ENCODE measurements around the gene UBXN7. TPM values are rescaled to one million over a fixed set of nuclear protein-coding genes. Genes with fewer than 3 reads are reported as not detected.

UBXN7 gene, protein sequence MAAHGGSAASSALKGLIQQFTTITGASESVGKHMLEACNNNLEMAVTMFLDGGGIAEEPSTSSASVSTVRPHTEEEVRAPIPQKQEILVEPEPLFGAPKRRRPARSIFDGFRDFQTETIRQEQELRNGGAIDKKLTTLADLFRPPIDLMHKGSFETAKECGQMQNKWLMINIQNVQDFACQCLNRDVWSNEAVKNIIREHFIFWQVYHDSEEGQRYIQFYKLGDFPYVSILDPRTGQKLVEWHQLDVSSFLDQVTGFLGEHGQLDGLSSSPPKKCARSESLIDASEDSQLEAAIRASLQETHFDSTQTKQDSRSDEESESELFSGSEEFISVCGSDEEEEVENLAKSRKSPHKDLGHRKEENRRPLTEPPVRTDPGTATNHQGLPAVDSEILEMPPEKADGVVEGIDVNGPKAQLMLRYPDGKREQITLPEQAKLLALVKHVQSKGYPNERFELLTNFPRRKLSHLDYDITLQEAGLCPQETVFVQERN
- total RNA-seq (2021; fragmentation: NEBNext Ultra II Directional; extraction: Animal tissue kit (Norgen Biotek cat#: 25700)) (109 and 122 TPM in 2 replicates), polyA plus RNA-seq (2011; rRNA removed) (16.4 and 18.5 TPM in 2 replicates), polyA minus RNA-seq (2011; rRNA and poly(A)+ RNA removed) (49.0 and 52.6 TPM in 2 replicates)
- 21.7 TPM for polyA plus RNA-seq (2011; cell fraction: cytosol; rRNA removed)
- 18.8 TPM for polyA plus RNA-seq (2011; cell fraction: nucleus; rRNA removed)
- polyA plus RNA-seq (2012, experiment 1 of 2): 17.0 to 47.1 TPM (median 24.2 TPM) in 4 replicates
- 1.2 TPM for polyA plus RNA-seq (2012, experiment 2 of 2)
- polyA plus RNA-seq (2013, experiment 1 of 2): 23.3 TPM
- polyA plus RNA-seq (2013, experiment 2 of 2): 24.4 TPM
- 28.5 TPM for polyA minus RNA-seq (2011; cell fraction: cytosol; rRNA and poly(A)+ RNA removed)
- 32.6 TPM for polyA minus RNA-seq (2011; cell fraction: nucleus; rRNA and poly(A)+ RNA removed)
- long read RNA-seq, experiment 1, partial matches to known transcripts: 4 of 22 reads
- long read RNA-seq, experiment 1, other reads (novel, unspliced or antisense): 18 of 22 reads
- long read RNA-seq, experiment 2, full-length matches to known transcripts: 10 of 22 reads
- long read RNA-seq, experiment 2, partial matches to known transcripts: 3 of 22 reads
- long read RNA-seq, experiment 2, other reads (novel, unspliced or antisense): 9 of 22 reads

DNA sequence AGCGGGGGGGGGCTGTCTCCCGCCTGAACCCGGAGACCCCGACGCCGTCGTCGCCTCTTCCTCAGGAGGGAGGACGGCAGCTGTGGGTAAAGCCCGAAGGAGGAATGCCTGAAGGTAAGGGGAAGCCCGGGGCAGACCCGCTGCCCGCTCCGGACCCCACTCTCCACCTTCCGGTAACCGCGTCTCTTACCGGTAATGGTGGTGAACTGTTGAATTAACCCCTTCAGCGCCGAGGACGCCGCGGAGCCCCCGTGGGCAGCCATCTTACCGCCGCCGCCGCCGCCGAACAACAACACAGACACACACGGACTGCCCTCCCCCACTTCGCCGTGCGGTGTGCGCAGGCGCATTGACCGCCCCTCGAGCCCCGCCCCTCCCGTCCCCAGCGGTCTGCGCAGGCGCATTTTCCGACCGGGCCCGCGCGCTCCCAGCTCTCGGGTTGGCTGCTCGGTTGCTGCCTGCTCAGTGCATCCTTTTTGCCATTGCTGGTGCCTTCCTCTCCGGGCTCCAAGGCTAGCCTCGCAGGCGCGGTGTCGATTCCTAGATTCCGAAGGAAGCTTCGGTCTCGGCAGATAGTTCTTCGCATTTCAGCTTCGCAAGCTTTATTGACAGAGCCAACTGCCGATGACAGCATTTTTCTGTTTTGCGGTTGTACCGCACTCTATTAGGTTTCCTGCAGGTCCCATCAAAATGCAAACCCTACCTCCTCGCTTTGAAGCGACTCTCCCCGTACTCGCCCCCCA, at the start of gene UBXN7:
Gene UBXN7 (minus strand): TSS at position 291 of the 743 bp plus-strand sequence. CDS start 28 bp downstream, at position 263.
- no peak for FAIRE-seq
- CTCF ChIA-PET (ENCODE audit: partially characterized antibody): no interaction called here
- POLR2A ChIA-PET (ENCODE audit: partially characterized antibody): interaction anchor here (0.6 to 1.4 kb wide), 10 partner anchors 9 to 151 kb away, joined by 3 to 10 read pairs (median 3); partner anchors contain the start of gene DYNLT2B
- TF ChIP-seq, protein P1, sequence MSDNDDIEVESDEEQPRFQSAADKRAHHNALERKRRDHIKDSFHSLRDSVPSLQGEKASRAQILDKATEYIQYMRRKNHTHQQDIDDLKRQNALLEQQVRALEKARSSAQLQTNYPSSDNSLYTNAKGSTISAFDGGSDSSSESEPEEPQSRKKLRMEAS (IDR thresholded peaks at IDR 0.05): peak; percentile 52; the same call in 1 of the 2 replicates
- TF ChIP-seq GABPA (IDR thresholded peaks at IDR 0.05; ENCODE audit: borderline replicate concordance, insufficient read depth, low read length) (no peak), BRCA1 (IDR thresholded peaks at IDR 0.05; ENCODE audit: low read depth, low read length) (no peak), TAF7 (optimal IDR thresholded peaks at IDR 0.05; ENCODE audit: borderline replicate concordance, low read depth, low read length) (peak; percentile 64), SP2 (IDR thresholded peaks at IDR 0.05; ENCODE audit: low read length) (no peak), RBBP5 (IDR thresholded peaks at IDR 0.05; ENCODE audit: borderline replicate concordance, low read depth, low read length) (peak; percentile 99)

More for the DNA sequence above, at the start of gene UBXN7:
- Histone ChIP-seq H3K79me1 (ENCODE audit: low read depth, low read length) (peaks cover 5% of the 10 kb centered on the region; the same call in 1 of the 2 replicates), H3K23me2 (ENCODE audit: low read depth, low read length) (peaks cover 11% of the 10 kb centered on the region), H3K4me2 (ENCODE audit: insufficient read depth in 1 of 2, low read depth in 2 of 2, low read length in 2 of 2) (peak within 1 kb of the TSS; percentile 91 to 94), H2BK120ac (replicated peaks; ENCODE audit: low read depth, low read length) (peak within 1 kb of the TSS; percentile 76), H3K4me3 (ENCODE audit: extremely low read depth in 1 of 4, insufficient read depth in 2 of 4, low read depth in 3 of 4, low read length in 4 of 4) (peak within 1 kb of the TSS; percentile 88 to 99 (median 95)), H3K18ac (ENCODE audit: extremely low read depth, low read length) (peak within 1 kb of the TSS; percentile 93), H2BK15ac (ENCODE audit: low read length) (no peak within 1 kb of the TSS), H2AFZ (ENCODE audit: low read length) (peak within 1 kb of the TSS; percentile 71), H4K20me1 (replicated peaks in 1 of 2; ENCODE audit: control insufficient read depth in 1 of 2, insufficient read depth in 2 of 2, low read length in 2 of 2) (peaks cover 0 to 8% of the 10 kb centered on the region in 2 experiments), H3K4ac (replicated peaks; ENCODE audit: insufficient read length, low read depth, low read length) (peak within 1 kb of the TSS; percentile 71), H2BK20ac (ENCODE audit: low read length) (peak within 1 kb of the TSS; percentile 48; the same call in 1 of the 2 replicates), H2BK5ac (ENCODE audit: low read depth, low read length) (peak within 1 kb of the TSS; percentile 81), H3K36me3 (ENCODE audit: control insufficient read depth in 2 of 4, insufficient read depth in 4 of 4, low read length in 3 of 4) (peaks cover 0 to 8% (median 0%) of the 10 kb centered on the region in 4 experiments; a peak in 2 of 8 replicates), H3K14ac (ENCODE audit: insufficient read length) (no peak within 1 kb of the TSS), H2AK5ac (ENCODE audit: low read depth, low read length) (0 out of 2 replicates have a peak within 1 kb of the TSS, but pooled peaks have one; percentile 13), H3K27ac (ENCODE audit: low read depth, low read length) (peak within 1 kb of the TSS; percentile 87), H3K79me2 (ENCODE audit: control insufficient read depth in 1 of 2, insufficient read depth in 2 of 2, low read length in 2 of 2) (peaks cover 27 to 49% of the 10 kb centered on the region in 2 experiments), H2BK12ac (ENCODE audit: low read depth, low read length) (0 out of 2 replicates have a peak within 1 kb of the TSS, but pooled peaks have one; percentile 50), H4K91ac (replicated peaks; ENCODE audit: insufficient read length, low read length) (no peak within 1 kb of the TSS), H3K23ac (ENCODE audit: insufficient read length) (no peak within 1 kb of the TSS), H3K56ac (replicated peaks; ENCODE audit: insufficient read length, low read depth, low read length) (peak within 1 kb of the TSS; percentile 91), H4K8ac (ENCODE audit: extremely low read depth, insufficient read depth, low read length) (peak within 1 kb of the TSS; percentile 94), H3K27me3 (replicated peaks in 1 of 4; ENCODE audit: control insufficient read depth in 3 of 4, extremely low read depth in 1 of 4, insufficient read depth in 3 of 4, low read length in 3 of 4) (no peaks in the 10 kb centered on the region), H4K5ac (ENCODE audit: insufficient read length, low read depth, low read length) (peak within 1 kb of the TSS; percentile 74), H3K9ac (replicated peaks in 1 of 4; ENCODE audit: extremely low read depth in 1 of 4, low read depth in 3 of 4, low read length in 3 of 4) (peak within 1 kb of the TSS; percentile 77 to 91 (median 86)), H3K4me1 (replicated peaks in 1 of 4; ENCODE audit: control insufficient read depth in 3 of 4, insufficient read depth in 4 of 4, low read length in 3 of 4) (peaks cover 0 to 3% (median under 1%) of the 10 kb centered on the region in 4 experiments; a peak in 3 of 7 replicates), H3K9me3 (ENCODE audit: insufficient read depth in 2 of 2, low read depth in 1 of 2, low read length in 1 of 2) (no peaks in the 10 kb centered on the region)
- 1% methylated on average over 58 of the region's 67 CpGs; no CpG with 5 or more reads in 1 of the 2 experiments for WGBS, 2 experiments (ENCODE audit: extremely low coverage in 1 of 2, insufficient coverage in 1 of 2, insufficient read length in 1 of 2, insufficient replicate concordance in 2 of 2, low coverage in 1 of 2, low lambda C conversion rate in 2 of 2, missing lambda C conversion rate in 1 of 2)
- peak; percentile 89 to 98 for DNase-seq (ENCODE audit: low read depth in 1 of 2, low spot score in 2 of 2)

Data from H1 (cell line).